HL-60 (cell line): ENCODE results near the gene DVL1.

Experiments used
- DNase-seq, 2 experiments: peaks; one replicate each; pipeline ENCODE4 v3.0.0-alpha.2; 2010 to 2020; ENCODE audit warnings: low read depth in 1 of 2, low spot score in 1 of 2
- H3K27ac ChIP-seq: fragments of 250-450 bp; sonication (Bioruptor Pico); replicated peaks from 2 replicates; pipeline ENCODE4 v1.5.1; 2020; ENCODE audit warnings: mild to moderate bottlenecking, moderate library complexity
- H3K27me3 ChIP-seq: fragments of 250-450 bp; sonication (Bioruptor Pico); 2 replicates; pipeline ENCODE4 v1.5.1; 2021; ENCODE audit warnings: mild to moderate bottlenecking, moderate library complexity; ENCODE audit not compliant: insufficient read depth, poor library complexity, severe bottlenecking
- H3K4me3 ChIP-seq: replicated peaks from 2 replicates; pipeline ENCODE4 v1.5.1; 2011; ENCODE audit warnings: mild to moderate bottlenecking, control low read depth, low read length; ENCODE audit not compliant: insufficient read depth
- GABPA ChIP-seq: IDR thresholded peaks from 2 replicates; pipeline ENCODE4 v1.6.1; 2012; ENCODE audit warnings: low read depth
- POLR2AphosphoS5 ChIP-seq: IDR thresholded peaks from 2 replicates; pipeline ENCODE4 v1.6.1; 2012; ENCODE audit warnings: low read depth
- SPI1 ChIP-seq: IDR thresholded peaks from 2 replicates; pipeline ENCODE4 v1.6.1; 2012; ENCODE audit warnings: low read depth, mild to moderate bottlenecking, borderline replicate concordance
- TF ChIP-seq, protein P1 (sequence below): IDR thresholded peaks from 2 replicates; pipeline ENCODE4 v1.6.1; 2012; ENCODE audit warnings: low read depth; ENCODE audit not compliant: insufficient replicate concordance
- TF ChIP-seq, protein P2 (sequence below): IDR thresholded peaks from one replicate; pipeline ENCODE4 v1.5.1; 2011; ENCODE audit warnings: low read length, control low read depth, inconsistent platforms; ENCODE audit not compliant: insufficient read depth

DVL1 gene

GRCh38 chr1:1324524-1325287 is 24.5 kb downstream of the DVL1 start, which contains the start of the genes CPTP and INTS11:
TSS of gene CPTP (plus strand) at chr1:1324802. CDS start at chr1:1326911, 2,109 bp downstream.
TSS of gene INTS11 (minus strand) at chr1:1324660. CDS start at chr1:1324608, 52 bp downstream.
- H3K27ac ChIP-seq: peak within 1 kb of the TSS; percentile 79
- DNase-seq: peak; percentile 87 to 94
- H3K27me3 ChIP-seq: no peaks in the 10 kb centered on the region
- H3K4me3 ChIP-seq: peak within 1 kb of the TSS; percentile 93
- TF ChIP-seq GABPA: peak; percentile 81
- peak; percentile 78; the same call in 1 of the 2 replicates for TF ChIP-seq POLR2AphosphoS5
- no peak for TF ChIP-seq SPI1

DNA sequence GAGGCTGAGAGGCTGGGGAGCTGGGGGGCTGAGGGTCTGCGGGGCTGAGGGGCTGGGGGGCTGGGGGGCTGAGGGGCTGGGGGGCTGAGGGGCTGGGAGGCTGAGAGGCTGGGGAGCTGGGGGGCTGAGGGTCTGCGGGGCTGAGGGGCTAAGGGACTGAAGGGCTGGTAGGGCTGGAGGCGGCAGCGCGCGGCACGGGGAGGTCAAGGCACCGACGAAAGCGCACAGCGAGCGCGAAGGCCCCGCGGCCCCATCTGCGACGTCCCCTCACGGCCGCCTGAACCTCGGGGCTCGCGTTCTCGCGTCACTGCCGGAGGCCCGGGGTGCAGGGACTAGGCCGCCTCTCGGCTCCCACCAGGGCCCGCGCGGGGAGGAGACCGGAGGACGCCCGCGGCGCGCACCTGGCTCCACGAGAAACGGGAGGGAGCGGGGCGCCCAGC is 25.1 kb downstream of the DVL1 start:
- TF ChIP-seq GABPA (no peak), POLR2AphosphoS5 (no peak), SPI1 (no peak)
- TF ChIP-seq, protein P1, sequence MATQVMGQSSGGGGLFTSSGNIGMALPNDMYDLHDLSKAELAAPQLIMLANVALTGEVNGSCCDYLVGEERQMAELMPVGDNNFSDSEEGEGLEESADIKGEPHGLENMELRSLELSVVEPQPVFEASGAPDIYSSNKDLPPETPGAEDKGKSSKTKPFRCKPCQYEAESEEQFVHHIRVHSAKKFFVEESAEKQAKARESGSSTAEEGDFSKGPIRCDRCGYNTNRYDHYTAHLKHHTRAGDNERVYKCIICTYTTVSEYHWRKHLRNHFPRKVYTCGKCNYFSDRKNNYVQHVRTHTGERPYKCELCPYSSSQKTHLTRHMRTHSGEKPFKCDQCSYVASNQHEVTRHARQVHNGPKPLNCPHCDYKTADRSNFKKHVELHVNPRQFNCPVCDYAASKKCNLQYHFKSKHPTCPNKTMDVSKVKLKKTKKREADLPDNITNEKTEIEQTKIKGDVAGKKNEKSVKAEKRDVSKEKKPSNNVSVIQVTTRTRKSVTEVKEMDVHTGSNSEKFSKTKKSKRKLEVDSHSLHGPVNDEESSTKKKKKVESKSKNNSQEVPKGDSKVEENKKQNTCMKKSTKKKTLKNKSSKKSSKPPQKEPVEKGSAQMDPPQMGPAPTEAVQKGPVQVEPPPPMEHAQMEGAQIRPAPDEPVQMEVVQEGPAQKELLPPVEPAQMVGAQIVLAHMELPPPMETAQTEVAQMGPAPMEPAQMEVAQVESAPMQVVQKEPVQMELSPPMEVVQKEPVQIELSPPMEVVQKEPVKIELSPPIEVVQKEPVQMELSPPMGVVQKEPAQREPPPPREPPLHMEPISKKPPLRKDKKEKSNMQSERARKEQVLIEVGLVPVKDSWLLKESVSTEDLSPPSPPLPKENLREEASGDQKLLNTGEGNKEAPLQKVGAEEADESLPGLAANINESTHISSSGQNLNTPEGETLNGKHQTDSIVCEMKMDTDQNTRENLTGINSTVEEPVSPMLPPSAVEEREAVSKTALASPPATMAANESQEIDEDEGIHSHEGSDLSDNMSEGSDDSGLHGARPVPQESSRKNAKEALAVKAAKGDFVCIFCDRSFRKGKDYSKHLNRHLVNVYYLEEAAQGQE: no peak
- TF ChIP-seq, protein P2, sequence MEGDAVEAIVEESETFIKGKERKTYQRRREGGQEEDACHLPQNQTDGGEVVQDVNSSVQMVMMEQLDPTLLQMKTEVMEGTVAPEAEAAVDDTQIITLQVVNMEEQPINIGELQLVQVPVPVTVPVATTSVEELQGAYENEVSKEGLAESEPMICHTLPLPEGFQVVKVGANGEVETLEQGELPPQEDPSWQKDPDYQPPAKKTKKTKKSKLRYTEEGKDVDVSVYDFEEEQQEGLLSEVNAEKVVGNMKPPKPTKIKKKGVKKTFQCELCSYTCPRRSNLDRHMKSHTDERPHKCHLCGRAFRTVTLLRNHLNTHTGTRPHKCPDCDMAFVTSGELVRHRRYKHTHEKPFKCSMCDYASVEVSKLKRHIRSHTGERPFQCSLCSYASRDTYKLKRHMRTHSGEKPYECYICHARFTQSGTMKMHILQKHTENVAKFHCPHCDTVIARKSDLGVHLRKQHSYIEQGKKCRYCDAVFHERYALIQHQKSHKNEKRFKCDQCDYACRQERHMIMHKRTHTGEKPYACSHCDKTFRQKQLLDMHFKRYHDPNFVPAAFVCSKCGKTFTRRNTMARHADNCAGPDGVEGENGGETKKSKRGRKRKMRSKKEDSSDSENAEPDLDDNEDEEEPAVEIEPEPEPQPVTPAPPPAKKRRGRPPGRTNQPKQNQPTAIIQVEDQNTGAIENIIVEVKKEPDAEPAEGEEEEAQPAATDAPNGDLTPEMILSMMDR: no peak
- no peaks in the 10 kb centered on the region for H3K27me3 ChIP-seq
- DNase-seq: no peak
- peak overlapping the region; percentile 93 for H3K4me3 ChIP-seq
- H3K27ac ChIP-seq: peak overlapping the region; percentile 79

GRCh38 chr1:1322952-1323351 is 26.3 kb downstream of the DVL1 start:
- Histone ChIP-seq H3K4me3 (no peak overlapping the region), H3K27me3 (no peaks in the 10 kb centered on the region), H3K27ac (no peak overlapping the region)
- TF ChIP-seq, protein P1: no peak
- TF ChIP-seq, protein P2: no peak
- TF ChIP-seq SPI1: no peak
- TF ChIP-seq GABPA: no peak
- TF ChIP-seq POLR2AphosphoS5: no peak
- no peak for DNase-seq

- TF ChIP-seq, protein P1: no peak
- no peak for TF ChIP-seq POLR2AphosphoS5
- no peak for TF ChIP-seq SPI1
- TF ChIP-seq GABPA: no peak
- no peak overlapping the region for H3K27ac ChIP-seq
- no peak overlapping the region for H3K4me3 ChIP-seq
- no peaks in the 10 kb centered on the region for H3K27me3 ChIP-seq
- no peak for DNase-seq
These were observed 26.8 kb downstream of the DVL1 start for GRCh38 chr1:1322418-1322817.
